Measurements from ENCODE around the gene SGPL1. TPM values are rescaled to one million over a fixed set of nuclear protein-coding genes. Genes with fewer than 3 reads are reported as not detected.

The SGPL1 gene
- total RNA-seq, 1 experiment from 2014 or later = 26.5 TPM

DNA sequence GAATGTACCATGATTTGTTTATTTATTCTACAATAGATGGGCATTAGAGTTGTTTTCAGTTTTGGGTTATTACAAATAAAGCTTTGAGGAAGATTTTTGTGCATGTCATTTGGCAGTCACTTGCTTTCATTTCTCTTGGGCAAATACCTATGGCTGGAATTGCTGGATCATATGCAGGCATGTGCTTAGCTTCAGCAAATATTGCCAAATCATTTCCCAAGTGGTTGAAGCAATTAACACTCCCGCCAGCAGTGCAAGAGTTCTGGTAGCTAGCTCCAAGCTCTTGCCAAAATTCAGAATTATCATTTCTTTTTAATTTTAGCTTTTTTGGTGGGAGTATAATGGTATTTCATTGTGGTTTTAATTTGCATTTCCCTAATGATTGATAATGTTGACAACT lies 105.5 kb downstream of the SGPL1 start:
- no peak for DNase-seq (ENCODE audit: low read depth)

DNA sequence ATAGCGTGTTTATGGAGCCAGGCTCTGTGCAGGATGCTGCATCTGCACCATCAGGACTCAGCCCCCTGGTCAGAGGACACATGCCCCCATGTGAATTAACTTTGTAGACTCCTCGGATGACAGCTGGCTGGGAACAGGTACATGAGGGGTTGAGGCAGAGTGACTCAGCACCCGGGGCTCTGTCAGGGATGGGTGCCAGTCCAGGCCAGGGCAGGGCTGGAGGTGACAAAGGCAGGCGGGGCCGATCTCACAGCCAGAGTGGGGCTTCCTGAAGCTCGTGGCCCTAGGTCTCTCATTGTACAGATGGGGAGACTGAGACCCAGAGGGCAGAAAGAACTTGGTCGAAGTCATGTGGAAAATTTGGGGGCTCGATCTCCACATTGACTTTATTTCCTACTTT lies 107.9 kb downstream of the SGPL1 start:
- DNase-seq (ENCODE audit: low read depth) = no peak

DNA sequence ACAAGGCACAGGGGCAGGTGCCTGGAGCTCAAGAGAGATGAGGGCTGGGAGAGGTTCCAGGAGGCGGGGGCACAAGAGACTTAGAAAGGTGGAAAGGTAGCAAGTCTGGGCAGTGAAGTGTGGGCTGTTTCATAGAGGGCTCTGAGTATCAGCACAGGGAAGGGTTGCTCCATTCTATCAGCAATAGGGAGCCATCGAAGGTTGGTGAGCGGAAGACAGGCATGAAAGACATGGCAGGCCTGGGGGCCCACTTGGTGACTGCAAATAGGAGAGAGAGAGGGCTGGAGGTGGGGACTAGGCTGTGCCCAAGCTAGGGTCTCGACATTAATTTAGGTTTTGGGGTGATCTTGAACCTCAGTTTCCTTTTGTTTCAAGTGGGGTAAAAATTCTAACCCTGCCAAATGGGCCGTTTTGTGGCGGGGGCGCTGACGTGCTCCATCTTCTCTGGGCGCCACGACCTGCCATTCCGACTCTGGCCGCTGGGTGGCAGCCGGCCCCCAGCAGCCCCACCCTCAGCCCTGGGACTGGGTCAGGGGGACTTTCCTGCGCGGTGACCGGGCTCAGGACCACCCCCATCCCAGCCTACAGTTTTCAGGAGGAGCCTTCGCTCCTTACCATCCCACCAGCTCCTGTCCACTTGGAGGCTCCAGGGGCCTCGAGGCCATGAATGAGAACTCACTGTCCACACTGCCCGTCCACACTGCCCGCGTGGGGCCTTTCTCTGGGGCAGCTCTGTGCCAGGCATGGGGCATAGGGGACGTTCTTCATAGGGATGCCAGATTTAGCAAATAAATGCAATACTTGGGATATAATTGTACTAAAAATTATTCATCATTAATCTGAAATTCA lies 109.9 kb downstream of the SGPL1 start:
- DNase-seq (ENCODE audit: low read depth) = peak; percentile 10

DNA sequence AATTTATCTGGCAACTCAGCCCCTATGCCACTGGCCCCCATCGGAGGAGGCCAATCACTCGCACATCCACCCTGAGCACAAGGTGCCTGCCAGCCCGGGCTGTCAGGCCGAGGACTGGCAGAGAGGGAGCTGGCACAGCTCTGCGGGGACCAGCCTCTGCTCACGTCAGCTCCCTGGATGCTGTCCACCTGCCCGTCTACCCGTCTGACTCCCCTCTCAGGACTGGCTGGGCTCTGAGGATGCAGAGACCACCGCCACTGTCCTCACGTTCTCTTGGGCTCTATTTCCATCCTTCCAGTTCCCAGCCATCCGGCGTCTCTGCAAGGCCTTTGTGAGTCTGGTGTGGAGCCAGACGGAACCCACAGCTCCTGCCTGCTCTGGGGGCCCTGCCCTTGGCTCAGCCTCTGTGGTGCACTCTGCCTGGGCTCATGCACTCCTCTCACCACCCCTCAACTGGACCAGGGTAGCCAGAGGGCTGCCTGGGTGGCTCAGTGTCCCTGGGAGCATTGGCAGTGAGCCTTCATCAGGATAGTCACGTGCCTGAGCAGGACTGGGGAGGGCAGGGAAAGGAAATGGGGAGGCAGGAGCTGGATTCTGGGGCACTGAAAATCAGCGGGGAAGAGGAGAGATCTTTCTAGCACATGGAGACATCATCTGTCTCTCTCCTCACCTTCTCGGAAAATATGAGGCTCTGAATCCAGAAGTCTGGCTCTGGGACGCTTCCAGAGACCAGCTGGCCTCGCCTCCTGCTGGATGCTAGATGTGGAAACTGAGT lies 110.7 kb downstream of the SGPL1 start:
- DNase-seq (ENCODE audit: low read depth) = no peak

DNA sequence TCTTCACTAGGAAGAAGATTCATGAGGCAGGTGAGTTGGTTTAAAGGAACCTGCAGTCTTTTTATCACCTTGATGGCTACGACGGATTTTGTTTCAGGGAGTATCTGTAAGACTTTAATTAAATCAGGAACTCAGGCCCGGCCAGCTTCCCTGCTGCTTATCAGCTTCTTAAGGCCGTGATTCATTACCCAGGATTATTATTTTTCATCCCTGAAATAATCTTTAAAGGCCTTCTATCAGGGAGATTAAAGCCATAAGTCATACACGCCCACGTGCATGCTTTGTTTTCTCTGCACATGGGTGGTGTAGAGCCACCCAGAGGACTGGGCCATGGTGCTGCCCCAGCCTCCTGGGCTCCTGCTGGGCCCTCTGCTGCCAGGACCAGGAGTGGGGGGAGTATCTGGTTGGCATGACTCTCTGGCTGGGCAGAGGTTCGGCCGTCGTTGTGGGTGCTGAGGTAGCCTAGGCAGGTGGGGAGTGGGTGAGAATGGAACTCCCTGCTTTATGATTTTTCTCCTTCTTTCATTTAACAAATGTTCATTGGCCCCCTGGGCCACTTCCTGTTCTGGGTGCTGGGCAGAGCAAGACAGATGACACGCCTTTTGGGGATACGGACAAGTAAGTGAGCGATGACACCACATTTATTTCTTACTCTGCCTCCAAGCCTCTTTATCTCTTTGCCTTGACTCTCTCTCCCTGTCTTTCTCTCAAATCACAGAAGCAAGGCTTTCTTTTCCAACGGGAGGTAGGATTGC lies 111.6 kb downstream of the SGPL1 start:
- DNase-seq (ENCODE audit: low read depth) = no peak

DNA sequence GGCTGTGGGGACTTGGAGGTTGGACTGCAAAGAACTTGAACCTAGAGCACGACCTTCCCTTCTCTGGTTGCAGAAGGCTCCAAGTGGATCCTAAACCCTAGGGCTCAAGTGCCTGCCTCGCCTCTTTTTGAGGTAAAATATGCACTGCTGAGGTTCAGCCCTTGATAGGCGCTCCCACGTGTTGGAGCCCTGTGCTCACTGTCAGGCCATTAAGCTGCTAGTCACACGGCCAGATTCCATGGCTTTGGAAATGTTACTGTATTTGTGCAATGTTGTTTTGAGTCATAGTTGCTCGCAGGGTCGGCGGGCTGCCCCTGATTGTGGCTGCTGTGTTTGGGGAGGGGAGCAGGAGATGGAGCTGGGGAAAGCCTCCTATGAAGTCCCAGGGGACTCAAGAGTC lies 112.4 kb downstream of the SGPL1 start:
- DNase-seq (ENCODE audit: low read depth) = no peak

DNA sequence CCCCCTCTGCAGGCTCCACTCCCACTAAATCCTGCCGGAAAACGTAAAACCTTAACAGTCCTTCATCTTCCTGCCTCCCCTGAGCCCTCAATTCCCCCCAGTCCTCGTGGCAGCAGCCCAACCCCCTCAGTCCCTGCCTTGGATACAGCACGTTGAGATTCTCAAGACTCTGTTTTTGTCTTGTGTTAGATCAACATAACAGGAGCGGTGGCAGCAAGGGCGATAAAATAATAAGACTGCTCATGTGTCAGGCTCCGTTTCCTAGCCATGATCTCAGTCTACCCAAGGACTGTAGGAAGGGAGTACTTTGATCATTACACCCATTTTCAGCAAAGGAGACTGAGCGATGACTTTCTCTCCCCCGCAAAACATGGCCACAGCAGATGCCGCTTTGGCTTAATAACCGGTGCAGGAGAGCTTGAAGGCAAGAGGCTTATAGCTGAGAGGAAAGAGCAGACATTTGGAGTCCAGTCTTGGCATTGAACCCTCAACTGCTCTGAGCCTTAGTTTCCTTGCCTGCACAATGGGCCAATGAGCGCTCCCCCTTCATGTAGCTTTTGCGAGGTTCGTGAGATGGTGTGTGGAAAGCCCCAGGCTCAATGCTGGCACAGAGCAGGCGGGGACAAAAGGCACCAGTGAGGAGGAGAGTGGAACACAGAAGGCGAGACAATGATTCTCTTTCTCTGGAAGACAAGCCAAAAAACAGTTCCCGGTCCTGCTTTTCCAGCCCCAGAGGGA lies 114.7 kb downstream of the SGPL1 start:
- no peak for DNase-seq (ENCODE audit: low read depth)

Other genes starting within 250 kb of the SGPL1 start
- gene PRF1, start 213.2 kb upstream of the SGPL1 start, total RNA-seq (2014; rRNA removed; shearing (Covaris generic)) = not detected in 2 replicates
- gene ADAMTS14, start 143.4 kb upstream of the SGPL1 start, total RNA-seq (2014; rRNA removed; shearing (Covaris generic)) = 0.69 and 1.2 TPM in 2 replicates
- gene TBATA, start 30.6 kb upstream of the SGPL1 start, total RNA-seq (2014; rRNA removed; shearing (Covaris generic)) = not detected in 2 replicates
- 34.3 and 36.3 TPM in 2 replicates for gene PCBD1, start 72.6 kb downstream of the SGPL1 start, total RNA-seq (2014; rRNA removed; shearing (Covaris generic))

All from M059J (cell line).